GM18502 (cell line): Measurements from ENCODE around the gene SYT12.

Experiments
- ATAC-seq: cut with Tn5 transposase; IDR thresholded peaks from one replicate; pipeline ENCODE4 v1.9.1; 2021; ENCODE audit warnings: mild to moderate bottlenecking; ENCODE audit not compliant: unreplicated experiment, poor library complexity

SYT12 gene

GRCh38 chr11:67053896-67054329 is 31.0 kb downstream of the SYT12 start:
- no peak for ATAC-seq

- no peak for ATAC-seq
These were observed 31.5 kb downstream of the SYT12 start for GRCh38 chr11:67054346-67054835.

GRCh38 chr11:67054836-67055523 is 32.0 kb downstream of the SYT12 start:
- no peak for ATAC-seq

GRCh38 chr11:67055812-67056211 is 32.9 kb downstream of the SYT12 start:
- ATAC-seq: no peak

GRCh38 chr11:67056267-67057204 is 33.6 kb downstream of the SYT12 start, which contains the start of gene RHOD:
TSS of gene RHOD (plus strand) at chr11:67056847. CDS start at chr11:67056903, 56 bp downstream.
- no peak for ATAC-seq

GRCh38 chr11:67057205-67057672 is 34.3 kb downstream of the SYT12 start:
- ATAC-seq: no peak

GRCh38 chr11:67058506-67058905 is 35.6 kb downstream of the SYT12 start:
- ATAC-seq: no peak

GRCh38 chr11:67059671-67060070 is 36.7 kb downstream of the SYT12 start:
- ATAC-seq: no peak

GRCh38 chr11:67060111-67060522 is 37.2 kb downstream of the SYT12 start:
- no peak for ATAC-seq

- ATAC-seq: no peak
These were observed 39.8 kb downstream of the SYT12 start for GRCh38 chr11:67062526-67063373.

GRCh38 chr11:67066333-67066709 is 43.4 kb downstream of the SYT12 start:
- ATAC-seq: no peak

GRCh38 chr11:67071420-67072284 is 48.7 kb downstream of the SYT12 start:
- ATAC-seq: no peak

GRCh38 chr11:67072295-67072694 is 49.4 kb downstream of the SYT12 start:
- no peak for ATAC-seq

GRCh38 chr11:67073908-67074307 is 51.0 kb downstream of the SYT12 start:
- ATAC-seq: no peak

GRCh38 chr11:67076202-67076601 is 53.3 kb downstream of the SYT12 start:
- no peak for ATAC-seq

GRCh38 chr11:67079065-67079705 is 56.3 kb downstream of the SYT12 start:
- no peak for ATAC-seq

GRCh38 chr11:67082071-67082791 is 59.3 kb downstream of the SYT12 start:
- no peak for ATAC-seq

- ATAC-seq: no peak
These were observed 60.9 kb downstream of the SYT12 start for GRCh38 chr11:67083786-67084366.
